HEK293 (cell line): ENCODE results near the gene VPS51.

Experiments
- CTCF ChIA-PET: fragments of 350-600 bp; formaldehyde crosslinking; extraction: SDS; loops from one replicate; lab custom pipeline; 2021; ENCODE audit warnings: antibody characterized with exemption; lab: Yijun Ruan, JAX
- POLR2A ChIA-PET: fragments of 300-600 bp; formaldehyde crosslinking; extraction: SDS; loops from one replicate; lab custom pipeline; 2020; ENCODE audit warnings: antibody characterized with exemption, inconsistent platforms; lab: Yijun Ruan, JAX
- H3K27ac ChIP-seq: fragments of 200-500 bp; sonication (Bioruptor generic); 2 replicates; pipeline ENCODE4 v1.5.1; 2014; ENCODE audit warnings: low read depth, low read length, control low read depth, inconsistent platforms; ENCODE audit errors: extremely low read depth
- H3K36me3 ChIP-seq, 2 experiments: fragments of 200-500 bp in 1 of 2; sonication (Bioruptor generic) in 1 of 2; 1 replicate in 1 of 2; 2 replicates in 1 of 2; pipeline ENCODE4 v1.5.1; 2014 to 2017; ENCODE audit warnings: inconsistent platforms in 2 of 2, low read length in 2 of 2; ENCODE audit not compliant: control insufficient read depth in 2 of 2, insufficient read depth in 1 of 2
- H3K4me1 ChIP-seq: fragments of 200-500 bp; sonication (Bioruptor generic); 2 replicates; pipeline ENCODE4 v1.5.1; 2014; ENCODE audit warnings: mild to moderate bottlenecking, low read length, inconsistent platforms; ENCODE audit not compliant: control insufficient read depth, insufficient read depth
- H3K4me3 ChIP-seq: 2 replicates; pipeline ENCODE4 v1.5.1; 2011; ENCODE audit warnings: low read depth, mild to moderate bottlenecking, control low read depth, low read length, moderate library complexity
- H3K9me3 ChIP-seq: fragments of 200-500 bp; sonication (Bioruptor generic); 2 replicates; pipeline ENCODE4 v1.5.1; 2014; ENCODE audit warnings: low read depth, low read length, inconsistent platforms; ENCODE audit not compliant: control insufficient read depth, insufficient read depth
- ZBTB17 ChIP-seq: fragments of 450-650 bp; formaldehyde crosslinking; IDR thresholded peaks from 2 replicates; pipeline ENCODE4 v1.5.1; 2016; ENCODE audit warnings: missing biosample characterization, missing genetic modification characterization
- ZNF341 ChIP-seq: fragments of 450-650 bp; formaldehyde crosslinking; IDR thresholded peaks from 2 replicates; pipeline ENCODE4; 2016; ENCODE audit warnings: low read depth, missing biosample characterization, missing genetic modification characterization
- ZNF510 ChIP-seq: fragments of 450-650 bp; formaldehyde crosslinking; IDR thresholded peaks from 2 replicates; pipeline ENCODE4 v1.5.1; 2018; ENCODE audit warnings: mild to moderate bottlenecking, missing genetic modification characterization, missing biosample characterization; ENCODE audit not compliant: insufficient replicate concordance
- TF ChIP-seq, protein P1 (sequence below): fragments of 450-650 bp; formaldehyde crosslinking; IDR thresholded peaks from 2 replicates; pipeline ENCODE4 v1.5.1; 2016; ENCODE audit warnings: missing biosample characterization, missing genetic modification characterization
- TF ChIP-seq, protein P2 (sequence below): fragments of 450-650 bp; formaldehyde crosslinking; IDR thresholded peaks from 2 replicates; pipeline ENCODE4 v1.5.1; 2016; ENCODE audit warnings: missing biosample characterization, missing genetic modification characterization
- TF ChIP-seq, protein P3 (sequence below): fragments of 450-650 bp; formaldehyde crosslinking; IDR thresholded peaks from 2 replicates; pipeline ENCODE4 v1.5.1; 2016; ENCODE audit warnings: missing biosample characterization, missing genetic modification characterization
- TF ChIP-seq, protein P4 (sequence below): fragments of 450-650 bp; formaldehyde crosslinking; IDR thresholded peaks from 2 replicates; pipeline ENCODE4 v1.5.1; 2016; ENCODE audit warnings: missing biosample characterization, missing genetic modification characterization, borderline replicate concordance

Gene VPS51

DNA sequence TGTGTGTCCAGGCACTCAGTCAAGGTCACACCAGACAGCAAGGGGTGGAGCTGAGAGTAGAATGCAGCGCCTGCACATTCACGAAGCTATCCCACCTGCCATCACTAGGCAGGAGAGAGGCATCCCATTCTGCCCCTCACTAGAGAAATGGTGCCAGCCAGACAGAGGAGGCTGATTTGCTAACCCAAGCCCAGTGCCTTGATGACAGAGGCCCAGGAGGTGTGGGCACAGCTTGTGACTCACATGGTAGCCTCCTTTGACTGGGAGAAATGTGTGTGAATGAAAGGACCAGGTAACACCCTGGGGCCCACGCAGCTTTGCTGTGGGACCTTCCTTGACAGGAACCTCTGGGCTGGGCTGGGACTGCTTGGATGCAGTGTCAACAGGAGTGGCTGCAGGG lies 32.5 kb upstream of the VPS51 start:
- Histone ChIP-seq H3K9me3 (no peaks in the 10 kb centered on the region), H3K27ac (no peak overlapping the region), H3K4me1 (no peaks in the 10 kb centered on the region), H3K4me3 (no peak overlapping the region), H3K36me3 (no peaks in the 10 kb centered on the region)
- ChIA-PET CTCF (interaction anchor here (2.0 kb wide), 1 partner anchor 13 kb away, joined by 8 read pairs; no protein-coding TSS in a partner anchor), POLR2A (interaction anchor here (1.2 kb wide), 1 partner anchor 14 kb away, joined by 3 read pairs; no protein-coding TSS in a partner anchor)
- TF ChIP-seq, protein P1, sequence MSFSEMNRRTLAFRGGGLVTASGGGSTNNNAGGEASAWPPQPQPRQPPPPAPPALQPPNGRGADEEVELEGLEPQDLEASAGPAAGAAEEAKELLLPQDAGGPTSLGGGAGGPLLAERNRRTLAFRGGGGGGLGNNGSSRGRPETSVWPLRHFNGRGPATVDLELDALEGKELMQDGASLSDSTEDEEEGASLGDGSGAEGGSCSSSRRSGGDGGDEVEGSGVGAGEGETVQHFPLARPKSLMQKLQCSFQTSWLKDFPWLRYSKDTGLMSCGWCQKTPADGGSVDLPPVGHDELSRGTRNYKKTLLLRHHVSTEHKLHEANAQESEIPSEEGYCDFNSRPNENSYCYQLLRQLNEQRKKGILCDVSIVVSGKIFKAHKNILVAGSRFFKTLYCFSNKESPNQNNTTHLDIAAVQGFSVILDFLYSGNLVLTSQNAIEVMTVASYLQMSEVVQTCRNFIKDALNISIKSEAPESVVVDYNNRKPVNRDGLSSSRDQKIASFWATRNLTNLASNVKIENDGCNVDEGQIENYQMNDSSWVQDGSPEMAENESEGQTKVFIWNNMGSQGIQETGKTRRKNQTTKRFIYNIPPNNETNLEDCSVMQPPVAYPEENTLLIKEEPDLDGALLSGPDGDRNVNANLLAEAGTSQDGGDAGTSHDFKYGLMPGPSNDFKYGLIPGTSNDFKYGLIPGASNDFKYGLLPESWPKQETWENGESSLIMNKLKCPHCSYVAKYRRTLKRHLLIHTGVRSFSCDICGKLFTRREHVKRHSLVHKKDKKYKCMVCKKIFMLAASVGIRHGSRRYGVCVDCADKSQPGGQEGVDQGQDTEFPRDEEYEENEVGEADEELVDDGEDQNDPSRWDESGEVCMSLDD, result no peak
- TF ChIP-seq, protein P2, sequence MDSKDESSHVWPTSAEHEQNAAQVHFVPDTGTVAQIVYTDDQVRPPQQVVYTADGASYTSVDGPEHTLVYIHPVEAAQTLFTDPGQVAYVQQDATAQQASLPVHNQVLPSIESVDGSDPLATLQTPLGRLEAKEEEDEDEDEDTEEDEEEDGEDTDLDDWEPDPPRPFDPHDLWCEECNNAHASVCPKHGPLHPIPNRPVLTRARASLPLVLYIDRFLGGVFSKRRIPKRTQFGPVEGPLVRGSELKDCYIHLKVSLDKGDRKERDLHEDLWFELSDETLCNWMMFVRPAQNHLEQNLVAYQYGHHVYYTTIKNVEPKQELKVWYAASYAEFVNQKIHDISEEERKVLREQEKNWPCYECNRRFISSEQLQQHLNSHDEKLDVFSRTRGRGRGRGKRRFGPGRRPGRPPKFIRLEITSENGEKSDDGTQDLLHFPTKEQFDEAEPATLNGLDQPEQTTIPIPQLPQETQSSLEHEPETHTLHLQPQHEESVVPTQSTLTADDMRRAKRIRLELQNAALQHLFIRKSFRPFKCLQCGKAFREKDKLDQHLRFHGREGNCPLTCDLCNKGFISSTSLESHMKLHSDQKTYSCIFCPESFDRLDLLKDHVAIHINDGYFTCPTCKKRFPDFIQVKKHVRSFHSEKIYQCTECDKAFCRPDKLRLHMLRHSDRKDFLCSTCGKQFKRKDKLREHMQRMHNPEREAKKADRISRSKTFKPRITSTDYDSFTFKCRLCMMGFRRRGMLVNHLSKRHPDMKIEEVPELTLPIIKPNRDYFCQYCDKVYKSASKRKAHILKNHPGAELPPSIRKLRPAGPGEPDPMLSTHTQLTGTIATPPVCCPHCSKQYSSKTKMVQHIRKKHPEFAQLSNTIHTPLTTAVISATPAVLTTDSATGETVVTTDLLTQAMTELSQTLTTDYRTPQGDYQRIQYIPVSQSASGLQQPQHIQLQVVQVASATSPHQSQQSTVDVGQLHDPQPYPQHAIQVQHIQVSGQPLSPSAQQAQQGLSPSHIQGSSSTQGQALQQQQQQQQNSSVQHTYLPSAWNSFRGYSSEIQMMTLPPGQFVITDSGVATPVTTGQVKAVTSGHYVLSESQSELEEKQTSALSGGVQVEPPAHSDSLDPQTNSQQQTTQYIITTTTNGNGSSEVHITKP (tag by site-specific recombination), result peak; percentile 79
- TF ChIP-seq, protein P3, sequence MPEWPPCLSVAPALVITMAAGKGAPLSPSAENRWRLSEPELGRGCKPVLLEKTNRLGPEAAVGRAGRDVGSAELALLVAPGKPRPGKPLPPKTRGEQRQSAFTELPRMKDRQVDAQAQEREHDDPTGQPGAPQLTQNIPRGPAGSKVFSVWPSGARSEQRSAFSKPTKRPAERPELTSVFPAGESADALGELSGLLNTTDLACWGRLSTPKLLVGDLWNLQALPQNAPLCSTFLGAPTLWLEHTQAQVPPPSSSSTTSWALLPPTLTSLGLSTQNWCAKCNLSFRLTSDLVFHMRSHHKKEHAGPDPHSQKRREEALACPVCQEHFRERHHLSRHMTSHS (tag by site-specific recombination), result no peak

DNA sequence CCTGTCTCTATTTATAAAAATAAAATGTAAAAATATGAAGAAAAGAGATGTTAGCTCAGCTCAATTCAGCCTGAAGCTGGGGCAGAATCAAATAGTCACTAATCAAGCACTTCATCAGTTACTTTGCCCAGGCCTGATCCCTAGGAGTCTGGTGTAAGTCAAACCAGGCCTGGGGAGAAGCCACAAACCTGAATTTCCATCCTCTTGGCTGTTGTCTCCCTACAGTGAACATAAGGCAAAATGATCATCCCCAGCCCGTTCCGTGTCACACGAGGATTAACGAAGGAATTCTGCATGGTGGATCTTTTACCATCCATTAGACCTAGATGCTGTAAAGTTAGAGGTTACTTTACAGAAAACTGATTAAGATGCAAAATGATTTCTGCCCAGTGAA lies 31.2 kb upstream of the VPS51 start:
- ChIA-PET POLR2A (interaction anchor here (1.2 kb wide), 1 partner anchor 12 kb away, joined by 3 read pairs; no protein-coding TSS in a partner anchor), CTCF (interaction anchor here (0.7 to 0.8 kb wide), 2 partner anchors 8 to 22 kb away, joined by 3 to 5 read pairs; no protein-coding TSS in a partner anchor)
- Histone ChIP-seq H3K4me3 (no peak overlapping the region), H3K9me3 (no peaks in the 10 kb centered on the region), H3K4me1 (no peaks in the 10 kb centered on the region), H3K27ac (no peak overlapping the region), H3K36me3 (no peaks in the 10 kb centered on the region)
- TF ChIP-seq ZBTB17 (tag by site-specific recombination) (peak; percentile 9; the same call in 1 of the 2 replicates), ZNF510 (no peak)

DNA sequence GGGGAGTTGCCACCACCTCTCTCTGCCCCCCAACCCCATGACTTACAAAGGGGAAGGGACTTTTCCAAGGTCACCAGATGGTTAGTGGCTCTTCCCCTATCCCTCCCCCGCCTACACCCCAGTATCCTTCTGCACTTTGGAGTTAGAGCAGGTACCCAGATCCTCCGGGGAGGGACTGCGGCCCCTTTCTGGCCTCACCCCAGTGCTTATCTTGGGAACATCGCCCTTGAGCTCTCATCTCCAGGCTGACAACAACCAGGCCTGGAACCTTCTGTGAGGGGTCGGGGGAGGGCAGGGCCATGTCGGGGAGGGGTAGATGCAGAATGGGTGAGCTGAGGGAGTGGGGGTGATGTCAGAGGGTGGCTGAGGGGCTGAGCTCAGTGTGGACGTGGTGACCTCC lies 30.2 kb upstream of the VPS51 start:
- H3K4me1 ChIP-seq, result no peaks in the 10 kb centered on the region
- 0 out of 2 replicates have a peak, but pooled peaks have one; percentile 15 for TF ChIP-seq ZNF341 (tag by site-specific recombination)
- TF ChIP-seq, protein P4, sequence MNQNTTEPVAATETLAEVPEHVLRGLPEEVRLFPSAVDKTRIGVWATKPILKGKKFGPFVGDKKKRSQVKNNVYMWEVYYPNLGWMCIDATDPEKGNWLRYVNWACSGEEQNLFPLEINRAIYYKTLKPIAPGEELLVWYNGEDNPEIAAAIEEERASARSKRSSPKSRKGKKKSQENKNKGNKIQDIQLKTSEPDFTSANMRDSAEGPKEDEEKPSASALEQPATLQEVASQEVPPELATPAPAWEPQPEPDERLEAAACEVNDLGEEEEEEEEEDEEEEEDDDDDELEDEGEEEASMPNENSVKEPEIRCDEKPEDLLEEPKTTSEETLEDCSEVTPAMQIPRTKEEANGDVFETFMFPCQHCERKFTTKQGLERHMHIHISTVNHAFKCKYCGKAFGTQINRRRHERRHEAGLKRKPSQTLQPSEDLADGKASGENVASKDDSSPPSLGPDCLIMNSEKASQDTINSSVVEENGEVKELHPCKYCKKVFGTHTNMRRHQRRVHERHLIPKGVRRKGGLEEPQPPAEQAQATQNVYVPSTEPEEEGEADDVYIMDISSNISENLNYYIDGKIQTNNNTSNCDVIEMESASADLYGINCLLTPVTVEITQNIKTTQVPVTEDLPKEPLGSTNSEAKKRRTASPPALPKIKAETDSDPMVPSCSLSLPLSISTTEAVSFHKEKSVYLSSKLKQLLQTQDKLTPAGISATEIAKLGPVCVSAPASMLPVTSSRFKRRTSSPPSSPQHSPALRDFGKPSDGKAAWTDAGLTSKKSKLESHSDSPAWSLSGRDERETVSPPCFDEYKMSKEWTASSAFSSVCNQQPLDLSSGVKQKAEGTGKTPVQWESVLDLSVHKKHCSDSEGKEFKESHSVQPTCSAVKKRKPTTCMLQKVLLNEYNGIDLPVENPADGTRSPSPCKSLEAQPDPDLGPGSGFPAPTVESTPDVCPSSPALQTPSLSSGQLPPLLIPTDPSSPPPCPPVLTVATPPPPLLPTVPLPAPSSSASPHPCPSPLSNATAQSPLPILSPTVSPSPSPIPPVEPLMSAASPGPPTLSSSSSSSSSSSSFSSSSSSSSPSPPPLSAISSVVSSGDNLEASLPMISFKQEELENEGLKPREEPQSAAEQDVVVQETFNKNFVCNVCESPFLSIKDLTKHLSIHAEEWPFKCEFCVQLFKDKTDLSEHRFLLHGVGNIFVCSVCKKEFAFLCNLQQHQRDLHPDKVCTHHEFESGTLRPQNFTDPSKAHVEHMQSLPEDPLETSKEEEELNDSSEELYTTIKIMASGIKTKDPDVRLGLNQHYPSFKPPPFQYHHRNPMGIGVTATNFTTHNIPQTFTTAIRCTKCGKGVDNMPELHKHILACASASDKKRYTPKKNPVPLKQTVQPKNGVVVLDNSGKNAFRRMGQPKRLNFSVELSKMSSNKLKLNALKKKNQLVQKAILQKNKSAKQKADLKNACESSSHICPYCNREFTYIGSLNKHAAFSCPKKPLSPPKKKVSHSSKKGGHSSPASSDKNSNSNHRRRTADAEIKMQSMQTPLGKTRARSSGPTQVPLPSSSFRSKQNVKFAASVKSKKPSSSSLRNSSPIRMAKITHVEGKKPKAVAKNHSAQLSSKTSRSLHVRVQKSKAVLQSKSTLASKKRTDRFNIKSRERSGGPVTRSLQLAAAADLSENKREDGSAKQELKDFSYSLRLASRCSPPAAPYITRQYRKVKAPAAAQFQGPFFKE, result no peak
- ChIA-PET POLR2A (interaction anchor here (0.5 to 1.8 kb wide), 2 partner anchors 8 to 10 kb away, joined by 5 to 7 read pairs; no protein-coding TSS in a partner anchor), CTCF (interaction anchor here (0.8 kb wide), 1 partner anchor 12 kb away, joined by 4 read pairs; no protein-coding TSS in a partner anchor)
- H3K4me3 ChIP-seq, result no peak overlapping the region
- H3K9me3 ChIP-seq, result no peaks in the 10 kb centered on the region
- H3K36me3 ChIP-seq, result no peaks in the 10 kb centered on the region
- H3K27ac ChIP-seq, result no peak overlapping the region
